GM18507 (cell line): ENCODE data around the gene UST.
"Not testable (repeated sequence)": the region's sequence is repeated elsewhere in the genome, so short reads cannot be mapped to it uniquely, and the experiment has no call there.

ENCODE experiments used
- DNase-seq: peaks from one replicate; pipeline ENCODE4 v3.0.0; 2011; ENCODE audit warnings: low read depth; ENCODE audit not compliant: insufficient read length; ENCODE audit errors: extremely low spot score
- FAIRE-seq: peaks from 2 replicates; lab custom pipeline; 2011; peaks lifted over from hg19 to GRCh38; lab: Jason Lieb, UNC

UST gene

DNA sequence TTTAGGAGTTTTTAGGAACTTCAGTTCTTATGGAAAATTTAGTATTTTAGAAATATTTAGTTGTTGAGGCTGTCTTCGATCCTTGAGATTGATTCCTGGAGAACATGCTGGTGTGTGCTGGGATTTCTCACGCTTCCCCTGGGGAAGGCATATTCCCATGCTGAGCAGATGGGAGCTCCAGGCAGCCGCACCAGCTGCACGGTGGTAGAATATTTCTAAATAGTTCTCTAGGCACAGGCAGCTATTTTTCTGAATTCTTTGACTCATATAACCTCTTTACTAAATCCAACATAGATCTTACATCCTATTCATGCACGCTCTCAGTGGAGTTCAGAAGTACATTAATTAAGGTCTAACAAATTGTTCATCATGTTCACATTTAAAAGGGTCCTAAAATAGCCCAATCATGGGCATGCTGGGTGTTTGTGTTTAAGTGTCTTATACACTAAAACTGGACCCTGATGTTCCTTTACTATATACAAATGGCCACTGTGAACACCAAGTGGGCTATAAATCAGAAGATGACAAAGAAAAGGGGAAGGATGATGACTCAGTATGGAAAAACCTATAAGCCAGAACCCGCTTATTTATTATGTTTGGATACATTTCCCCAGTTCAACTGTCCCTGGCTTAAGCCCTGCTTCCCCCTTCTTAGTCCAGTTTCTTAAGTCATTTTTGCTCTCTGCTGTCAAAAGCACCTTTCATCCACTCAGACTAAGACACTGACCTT, 138.5 kb downstream of the UST start:
- FAIRE-seq (no peak), DNase-seq (no peak)

DNA sequence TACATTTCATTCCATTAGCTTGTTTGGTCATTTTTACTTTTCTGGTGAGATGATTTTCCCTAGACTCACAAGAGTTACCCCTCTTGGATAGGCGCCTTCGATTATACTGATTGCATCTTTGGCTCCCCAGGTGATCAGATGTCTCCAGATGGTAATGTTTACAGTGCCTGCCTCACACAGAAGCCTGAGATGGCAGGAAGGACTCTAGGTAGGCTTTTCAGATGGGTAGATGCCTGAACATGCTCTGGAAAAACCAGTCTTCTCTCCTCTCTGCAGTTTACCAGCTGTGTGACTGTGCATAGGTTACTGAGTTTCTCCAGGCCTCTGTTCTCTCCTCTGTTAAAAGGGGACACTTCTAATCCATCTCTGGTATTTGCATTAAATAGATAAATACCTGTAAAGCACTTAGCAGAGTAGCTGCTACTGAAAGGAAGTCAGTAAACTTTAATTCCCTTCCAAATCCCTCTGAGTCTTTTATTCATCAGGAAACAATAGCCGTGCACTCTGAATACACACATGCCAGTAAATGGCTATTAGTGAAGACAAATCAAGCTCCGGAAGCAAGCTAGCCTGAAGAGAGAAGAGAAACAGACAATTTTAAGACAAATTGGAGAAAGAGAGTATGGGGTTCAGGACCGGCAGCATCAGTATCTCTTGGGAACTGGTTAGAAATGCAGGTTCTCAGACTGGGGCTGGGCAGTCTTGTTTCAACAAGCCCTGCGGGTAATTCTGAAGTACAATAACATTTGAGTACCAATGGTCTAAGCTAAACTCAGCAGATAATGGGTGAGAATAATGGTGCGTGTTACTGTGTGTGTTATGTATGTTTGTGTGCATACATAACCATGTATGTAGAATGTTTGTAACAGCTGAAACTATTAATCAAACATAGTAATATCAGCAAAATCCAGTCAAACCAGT, 139.4 kb downstream of the UST start:
- DNase-seq (no peak), FAIRE-seq (no peak)

DNA sequence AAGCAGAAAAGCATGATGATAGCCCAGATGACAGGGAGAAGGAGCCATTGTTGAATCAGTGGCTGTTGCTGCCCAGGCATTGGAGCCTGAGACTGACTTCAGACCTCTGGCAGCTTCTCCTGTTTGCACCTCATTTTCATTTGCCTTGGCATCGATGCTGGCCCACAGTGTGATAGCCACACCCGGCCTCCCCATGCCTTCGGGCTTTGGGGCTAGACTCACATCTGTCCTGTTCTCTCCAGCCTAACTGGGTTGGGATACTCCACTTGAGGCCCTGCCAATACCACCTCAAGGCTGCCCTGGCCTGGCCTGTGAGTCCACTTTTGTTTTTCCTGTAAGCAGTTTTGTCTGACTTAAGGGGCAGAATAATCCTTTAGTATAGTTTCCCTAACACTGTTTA, 140.4 kb downstream of the UST start:
- FAIRE-seq = no peak

DNA sequence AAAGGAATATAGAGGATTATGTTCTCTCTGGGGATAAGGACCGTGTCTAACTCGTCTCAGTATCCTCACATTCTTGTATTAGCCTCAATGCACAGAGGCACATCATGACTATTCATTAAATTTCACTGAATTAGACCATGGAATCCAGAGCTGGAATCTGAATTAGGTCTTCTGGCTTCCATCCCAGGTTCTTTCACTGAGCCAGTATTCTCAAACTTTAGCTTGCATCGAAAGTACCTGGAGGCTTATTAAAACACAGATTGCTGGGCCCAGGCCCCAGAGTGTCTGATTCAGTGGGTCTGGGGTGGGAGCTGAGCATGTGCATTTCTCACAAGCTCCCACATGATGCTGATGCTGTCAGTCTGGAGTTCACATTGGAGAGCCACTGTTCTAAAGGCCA, 142.0 kb downstream of the UST start:
- DNase-seq (no peak), FAIRE-seq (no peak)

More for the DNA sequence above, 140.4 kb downstream of the UST start:
- no peak for DNase-seq

DNA sequence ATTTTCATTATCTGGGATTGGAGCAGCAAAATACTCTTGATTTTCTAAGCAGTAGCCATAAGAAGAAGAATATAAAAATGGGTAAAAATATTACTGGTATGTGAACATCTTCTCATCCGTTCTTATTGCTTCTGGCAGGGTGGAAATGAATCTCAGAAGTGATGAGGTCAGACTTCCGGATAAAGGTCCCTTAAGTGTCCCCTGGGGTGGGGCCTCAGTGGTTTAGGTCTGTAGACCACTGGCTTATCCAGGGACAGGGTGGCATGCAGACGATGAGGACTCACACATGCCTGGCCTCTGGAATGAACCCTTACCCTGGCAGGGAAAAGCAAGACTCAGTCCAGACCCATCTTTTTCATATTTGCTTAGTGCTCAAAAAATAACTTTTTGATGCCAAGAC, 143.3 kb downstream of the UST start:
- FAIRE-seq (no peak), DNase-seq (no peak)

DNA sequence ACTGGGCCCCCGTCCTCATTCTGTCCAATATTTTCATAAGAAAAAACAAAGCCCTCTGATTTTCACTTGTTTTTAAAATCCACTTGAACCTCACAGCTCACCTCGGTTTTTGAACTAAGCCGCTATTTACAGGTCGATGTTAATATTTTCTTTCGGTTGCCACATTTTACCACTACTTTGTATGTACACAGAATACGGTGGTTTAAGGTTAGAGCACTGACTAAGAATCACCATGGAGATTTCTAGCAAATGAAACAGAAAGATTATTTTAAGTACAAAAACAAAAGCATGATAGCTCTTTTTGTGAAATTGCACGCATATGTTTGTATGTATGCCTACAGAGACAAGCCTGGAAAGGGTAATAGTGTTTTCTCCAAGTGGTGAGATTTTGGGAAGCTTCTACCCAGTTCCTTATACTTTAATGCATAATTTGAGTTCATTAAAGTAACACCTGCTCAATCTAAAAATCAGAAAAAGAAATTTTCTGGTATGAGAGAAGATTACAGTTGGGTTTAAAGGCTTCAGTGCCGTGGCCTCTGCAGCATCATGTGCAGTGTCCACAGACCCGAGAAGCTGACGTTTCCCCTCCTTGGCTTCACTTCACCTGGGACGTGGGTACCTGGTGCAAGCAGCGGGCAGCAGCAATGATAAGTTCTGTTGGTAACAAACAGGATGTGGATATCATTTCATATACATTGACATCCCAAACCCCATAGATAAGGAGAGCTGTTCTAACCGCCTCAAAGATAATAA, 144.0 kb downstream of the UST start:
- no peak for DNase-seq

DNA sequence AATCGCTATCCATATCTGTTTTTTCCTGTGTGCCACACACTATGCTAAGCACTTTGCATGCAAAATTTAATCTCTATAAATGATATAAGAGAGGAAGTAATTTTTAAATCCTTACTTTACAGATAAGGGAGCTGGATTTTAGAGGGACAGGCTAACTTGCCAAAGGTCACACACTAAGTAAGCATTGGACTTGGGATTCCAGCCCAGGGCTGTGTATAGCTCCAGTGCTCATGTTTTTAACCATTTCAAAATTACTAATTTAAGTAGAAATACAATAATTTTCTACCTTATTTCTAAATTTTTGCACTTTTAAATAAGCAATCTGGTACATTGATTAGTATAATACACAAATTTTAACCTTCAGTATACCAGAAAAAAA, 144.6 kb downstream of the UST start:
- no peak for FAIRE-seq
- no peak for DNase-seq

More for the DNA sequence above, 144.0 kb downstream of the UST start:
- no peak for FAIRE-seq

DNA sequence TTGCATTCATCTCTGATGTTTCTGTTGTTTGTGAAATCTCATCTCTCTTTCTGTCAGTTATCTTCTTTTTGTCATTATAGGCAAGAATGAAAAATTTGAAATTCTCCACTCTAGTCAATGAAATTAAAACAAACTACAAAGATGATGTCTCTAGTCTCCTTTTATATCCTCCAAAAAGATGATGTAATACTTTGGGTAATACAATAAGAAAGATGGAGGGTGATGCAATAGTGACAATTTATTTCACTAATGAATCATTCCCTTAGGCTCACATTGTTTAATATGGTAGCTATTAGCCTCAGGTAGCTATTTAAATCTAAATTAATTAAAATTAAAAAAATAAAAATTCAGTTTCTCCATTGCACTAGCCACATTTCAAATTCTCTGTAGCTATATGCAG, 145.4 kb downstream of the UST start:
- DNase-seq (no peak), FAIRE-seq (no peak)

DNA sequence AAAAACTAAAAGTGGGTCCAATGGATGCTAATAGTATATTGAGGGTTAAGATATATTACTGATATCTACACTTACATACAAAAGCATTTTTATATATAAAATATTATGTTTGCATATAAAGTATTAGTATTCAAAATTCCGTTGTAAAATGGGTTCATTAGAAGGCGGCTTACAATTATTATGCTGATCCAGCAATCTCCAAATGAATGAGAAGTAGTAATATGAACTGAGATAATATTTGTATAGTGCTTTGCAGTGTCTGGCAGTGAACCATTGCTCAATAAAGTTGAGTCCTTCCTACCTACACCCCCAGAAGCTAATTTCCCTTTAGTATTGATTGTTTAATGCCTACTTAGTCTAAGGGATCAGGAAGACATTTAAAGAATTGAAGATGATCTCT, 146.2 kb downstream of the UST start:
- FAIRE-seq (no peak), DNase-seq (no peak)

DNA sequence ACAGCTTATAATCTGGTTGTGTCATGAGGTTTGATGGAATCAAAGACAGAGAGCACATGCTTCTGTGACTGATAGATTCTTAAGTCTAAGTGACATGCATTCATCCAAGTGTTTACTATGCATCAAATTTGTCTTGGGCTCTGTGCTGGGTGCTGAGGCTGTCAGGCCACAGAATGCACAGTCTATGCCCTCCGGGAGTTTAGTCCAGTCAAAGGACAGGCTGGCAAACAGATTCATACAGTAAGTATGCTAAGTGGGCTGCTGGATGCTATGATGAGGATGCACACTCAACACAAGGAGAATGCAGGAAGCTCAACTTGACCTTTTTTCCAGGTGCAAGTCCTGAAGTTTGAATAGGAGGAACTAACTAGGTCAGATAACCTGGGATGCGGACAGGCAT, 146.7 kb downstream of the UST start:
- DNase-seq (no peak), FAIRE-seq (no peak)

DNA sequence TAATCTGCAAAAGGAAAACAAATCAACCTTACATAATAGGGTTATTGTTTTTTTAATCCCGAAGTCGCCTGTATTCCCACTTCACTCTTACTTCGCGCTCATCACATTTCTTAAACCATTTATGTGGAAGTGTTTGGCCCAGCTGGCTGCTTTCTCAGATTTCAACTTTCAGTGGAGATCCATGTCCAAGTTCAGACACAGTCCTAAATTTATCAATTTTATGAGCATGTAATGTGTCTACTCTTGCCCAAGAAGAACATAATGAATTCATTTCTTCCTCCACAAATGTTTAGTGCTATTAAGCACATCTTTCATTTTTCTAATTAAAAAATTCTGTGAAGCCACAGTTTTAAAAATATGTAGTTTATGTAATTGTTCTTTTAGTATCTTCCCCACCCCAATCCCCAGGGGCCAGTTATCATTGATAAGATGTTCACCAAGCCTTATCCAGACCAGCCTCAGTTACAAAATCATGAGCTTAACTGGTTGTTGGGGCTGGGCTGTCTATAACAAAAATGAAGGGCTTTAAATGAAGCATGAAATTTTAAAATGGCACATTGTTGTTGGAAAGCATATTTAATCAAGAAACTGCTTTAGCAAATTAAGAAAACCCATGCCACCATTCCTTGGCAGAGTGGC, 151.7 kb downstream of the UST start:
- DNase-seq = no peak
- FAIRE-seq = no peak

DNA sequence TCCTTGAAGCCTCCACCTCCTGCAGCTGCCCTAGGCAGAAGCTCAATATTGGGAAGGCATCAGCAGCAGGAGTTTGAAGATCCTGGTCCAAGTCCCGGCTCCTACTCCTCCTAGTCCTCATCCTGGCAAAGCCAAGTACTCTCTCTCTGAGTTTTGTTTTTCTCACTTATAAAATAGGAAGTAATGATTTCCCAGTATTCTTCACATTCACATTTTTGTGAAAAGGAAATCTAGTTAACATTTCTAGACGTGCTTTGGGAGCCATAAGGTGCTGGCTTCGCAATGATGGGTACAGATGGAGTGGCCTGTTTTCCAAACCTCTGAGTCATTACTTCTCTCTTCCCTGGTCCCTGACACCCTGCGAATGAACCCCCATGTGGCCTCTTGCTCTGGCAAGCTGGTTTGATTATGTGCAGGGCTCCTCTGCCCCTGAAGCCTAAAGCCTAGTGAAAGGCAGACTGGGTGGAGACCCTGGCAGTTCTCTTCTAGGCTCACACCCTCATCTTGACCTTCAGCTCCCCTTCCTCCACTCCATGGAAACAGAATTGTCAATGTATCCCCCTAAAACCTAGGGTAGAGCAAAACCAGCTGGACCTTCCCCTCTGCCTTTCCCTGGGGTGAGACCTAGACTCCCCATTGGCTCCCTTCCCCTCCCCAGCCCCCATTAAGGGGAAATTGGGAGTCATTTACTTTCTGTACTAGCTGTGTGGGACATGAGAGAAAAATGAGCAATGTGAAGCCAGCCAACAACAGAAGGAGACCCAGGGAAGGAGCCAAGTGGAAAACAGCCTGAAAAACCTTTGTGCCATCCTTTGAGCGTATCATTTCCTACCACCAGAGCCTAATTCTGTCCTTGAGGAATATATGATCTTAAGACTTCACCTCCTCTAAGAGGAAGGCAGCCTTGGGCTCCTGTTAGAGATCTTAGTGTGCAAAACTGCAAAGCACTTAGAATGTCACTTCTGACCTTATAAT, 158.4 kb downstream of the UST start:
- DNase-seq = no peak
- no peak for FAIRE-seq

DNA sequence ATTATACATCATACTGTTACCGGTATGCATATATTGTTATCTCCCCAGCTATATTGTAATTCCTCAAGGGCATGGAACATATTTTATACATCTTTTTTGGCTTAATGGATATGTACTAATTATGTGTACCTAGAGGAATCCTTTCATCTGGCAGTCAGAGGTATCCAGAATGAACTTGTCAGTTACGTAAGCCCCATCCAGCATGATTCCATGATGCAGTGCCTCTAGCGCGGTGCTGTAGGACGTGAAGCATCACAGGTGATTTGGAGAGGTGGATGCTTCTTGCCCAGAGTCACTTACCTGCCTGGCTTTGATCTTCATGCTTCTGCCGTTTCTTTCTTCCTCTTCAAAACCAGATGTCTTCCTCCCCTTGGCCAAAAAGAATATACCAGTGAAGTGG, 159.1 kb downstream of the UST start:
- no peak for FAIRE-seq
- no peak for DNase-seq

DNA sequence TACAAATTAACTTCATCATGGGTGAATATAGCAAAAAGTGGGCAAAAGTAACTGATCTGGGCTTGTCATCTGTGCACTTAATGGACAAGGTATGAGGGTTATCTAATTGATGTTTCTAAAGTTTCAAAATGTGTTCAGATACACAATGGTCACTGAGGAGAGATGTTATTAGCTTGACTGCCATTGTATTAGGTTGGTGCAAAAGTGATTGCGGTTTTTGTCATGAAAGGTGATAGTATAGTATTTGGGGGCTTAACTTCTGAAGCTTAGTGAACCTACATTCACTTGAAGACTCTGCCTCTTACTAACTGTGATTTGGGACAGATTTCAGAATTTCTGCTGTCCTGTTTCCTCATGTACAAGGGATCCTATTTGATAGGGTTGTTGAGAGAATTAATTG, 159.6 kb downstream of the UST start:
- DNase-seq = no peak
- FAIRE-seq = no peak

DNA sequence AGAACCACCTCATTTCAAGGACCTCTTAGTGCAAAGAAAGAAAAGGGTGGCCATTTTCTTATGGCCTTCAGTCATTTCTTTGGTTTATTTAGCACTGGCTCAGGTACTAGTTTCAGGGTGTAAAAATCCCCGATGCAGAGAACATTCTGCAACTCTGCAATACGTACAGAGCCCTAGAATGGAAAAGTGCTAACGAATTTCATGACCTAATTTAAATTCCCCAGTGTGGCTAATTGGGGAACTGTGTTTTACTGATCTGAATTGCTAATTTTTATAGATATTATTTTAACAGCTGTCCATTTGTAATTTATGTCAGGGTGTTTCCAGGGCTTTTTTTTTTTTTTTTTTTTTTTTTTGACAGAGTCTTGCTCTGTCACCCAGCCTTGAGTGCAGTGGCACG, 160.7 kb downstream of the UST start:
- FAIRE-seq = no peak
- no peak for DNase-seq

DNA sequence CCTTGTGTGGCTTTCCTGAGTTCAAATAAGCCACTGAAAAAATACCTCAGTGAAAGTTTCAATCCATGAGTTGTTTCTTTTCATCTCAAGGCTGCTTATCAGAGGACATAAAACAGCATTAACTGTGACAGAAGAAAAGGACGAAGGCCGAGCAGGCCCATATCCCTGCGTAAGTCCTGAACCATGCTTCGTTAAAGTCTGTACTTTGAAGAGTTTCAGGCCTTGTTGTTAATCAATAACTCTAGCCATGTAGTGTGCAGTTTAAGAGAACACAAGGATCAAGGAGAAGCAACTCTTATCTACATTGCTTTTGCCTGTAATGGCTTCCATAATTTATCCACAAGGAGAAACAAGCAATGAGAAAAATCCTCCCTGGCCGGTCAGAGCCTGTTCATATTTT, 165.4 kb downstream of the UST start:
- DNase-seq (no peak), FAIRE-seq (no peak)

DNA sequence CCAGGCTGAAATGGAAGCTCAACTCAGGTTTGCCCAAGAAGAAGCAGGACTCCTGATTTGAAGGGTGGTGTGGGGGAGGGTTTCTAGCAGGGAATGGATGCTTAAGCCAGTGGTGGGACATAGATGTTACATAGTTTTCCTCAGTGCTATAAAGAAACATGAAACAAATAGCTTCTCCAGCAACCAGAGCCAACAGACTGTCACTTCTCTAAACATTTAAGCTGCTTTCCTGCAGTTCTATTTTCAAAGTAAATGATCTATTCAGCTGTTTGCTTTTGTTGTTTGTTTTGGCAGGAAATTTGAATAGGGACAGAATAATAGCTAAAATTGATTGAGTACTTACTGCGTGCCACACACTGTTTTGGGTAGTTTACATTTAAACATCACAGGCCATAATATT, 169.0 kb downstream of the UST start:
- DNase-seq (no peak), FAIRE-seq (no peak)

DNA sequence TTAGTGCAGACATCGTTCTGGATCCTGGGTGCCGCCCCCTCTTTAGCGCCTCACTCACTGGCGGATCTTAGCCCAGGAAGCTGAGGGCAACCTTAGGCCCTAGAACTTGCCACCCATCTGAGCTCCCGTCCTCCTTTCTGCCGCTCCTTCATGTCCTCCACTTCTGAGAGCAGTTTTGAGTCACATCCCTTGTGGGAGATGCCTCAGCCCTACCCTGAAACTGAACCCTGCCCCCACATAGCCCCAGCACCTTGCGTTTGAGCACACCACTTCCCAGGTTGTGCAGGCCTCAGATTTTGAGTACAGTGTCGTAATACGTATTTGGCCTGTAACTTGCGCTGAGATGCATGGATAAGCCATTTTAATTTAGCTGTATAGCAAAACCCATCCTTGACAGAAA, 169.7 kb downstream of the UST start:
- not testable (repeated sequence) for FAIRE-seq, DNase-seq
